Fibroblast of mammary gland (primary cell): Measurements from ENCODE around the gene CACNA2D1.

ENCODE experiments used
- DNase-seq: peaks from one replicate; pipeline ENCODE4 v3.0.0-alpha.2; 2010; ENCODE audit warnings: low read depth
- H3K4me3 ChIP-seq: 2 replicates; pipeline ENCODE4 v1.5.1; 2011; ENCODE audit warnings: low read depth, mild to moderate bottlenecking, low read length, moderate library complexity; ENCODE audit not compliant: control insufficient read depth
- TF ChIP-seq, protein P1 (sequence below): conservative IDR thresholded peaks from 2 replicates; pipeline ENCODE4 v1.5.1; 2011; ENCODE audit warnings: low read depth, low read length, inconsistent platforms; ENCODE audit not compliant: control insufficient read depth, insufficient read depth

The CACNA2D1 gene

DNA sequence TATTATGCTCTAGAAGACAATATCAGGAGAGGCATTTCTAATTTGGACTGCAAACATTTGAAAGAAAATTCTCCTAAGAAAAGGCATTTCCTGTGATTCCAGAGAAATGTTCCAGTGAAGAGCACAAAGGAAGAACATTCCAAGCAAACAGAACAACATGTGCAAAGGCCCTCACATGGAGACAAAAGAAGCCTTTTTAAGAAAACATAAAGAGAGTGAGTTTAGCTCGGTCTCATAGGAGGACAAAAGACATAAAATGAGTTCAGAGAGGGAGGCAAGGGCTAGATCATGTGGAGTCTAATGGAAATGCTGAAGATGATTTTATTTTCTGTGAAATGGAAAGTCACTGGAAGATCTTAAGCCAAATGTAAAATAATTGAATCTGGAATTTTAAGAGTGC lies 404.0 kb downstream of the CACNA2D1 start:
- TF ChIP-seq, protein P1, sequence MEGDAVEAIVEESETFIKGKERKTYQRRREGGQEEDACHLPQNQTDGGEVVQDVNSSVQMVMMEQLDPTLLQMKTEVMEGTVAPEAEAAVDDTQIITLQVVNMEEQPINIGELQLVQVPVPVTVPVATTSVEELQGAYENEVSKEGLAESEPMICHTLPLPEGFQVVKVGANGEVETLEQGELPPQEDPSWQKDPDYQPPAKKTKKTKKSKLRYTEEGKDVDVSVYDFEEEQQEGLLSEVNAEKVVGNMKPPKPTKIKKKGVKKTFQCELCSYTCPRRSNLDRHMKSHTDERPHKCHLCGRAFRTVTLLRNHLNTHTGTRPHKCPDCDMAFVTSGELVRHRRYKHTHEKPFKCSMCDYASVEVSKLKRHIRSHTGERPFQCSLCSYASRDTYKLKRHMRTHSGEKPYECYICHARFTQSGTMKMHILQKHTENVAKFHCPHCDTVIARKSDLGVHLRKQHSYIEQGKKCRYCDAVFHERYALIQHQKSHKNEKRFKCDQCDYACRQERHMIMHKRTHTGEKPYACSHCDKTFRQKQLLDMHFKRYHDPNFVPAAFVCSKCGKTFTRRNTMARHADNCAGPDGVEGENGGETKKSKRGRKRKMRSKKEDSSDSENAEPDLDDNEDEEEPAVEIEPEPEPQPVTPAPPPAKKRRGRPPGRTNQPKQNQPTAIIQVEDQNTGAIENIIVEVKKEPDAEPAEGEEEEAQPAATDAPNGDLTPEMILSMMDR: no peak
- no peak for DNase-seq
- no peak overlapping the region for H3K4me3 ChIP-seq

GRCh38 chr7:82036146-82036886 lies 407.3 kb downstream of the CACNA2D1 start:
- TF ChIP-seq, protein P1: no peak
- no peak overlapping the region for H3K4me3 ChIP-seq
- peak; percentile 89 for DNase-seq

DNA sequence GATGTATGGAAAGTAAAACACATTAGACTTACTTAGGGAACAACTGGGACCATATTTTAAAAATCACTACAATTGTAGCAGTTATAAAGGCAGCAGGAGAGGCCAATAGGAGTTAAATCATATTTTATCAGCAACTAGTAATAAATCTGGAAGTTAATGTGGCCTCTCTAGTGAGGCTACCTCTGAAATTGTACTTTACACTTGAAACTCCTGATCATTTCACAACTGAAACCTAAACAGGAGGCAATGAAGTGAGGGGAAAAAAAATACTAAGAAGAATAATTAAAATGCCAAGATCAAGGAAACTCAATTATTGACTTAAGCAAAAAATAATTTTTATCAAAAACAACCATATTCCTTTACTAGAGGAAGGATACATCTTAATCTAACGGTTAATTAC lies 408.1 kb downstream of the CACNA2D1 start:
- TF ChIP-seq, protein P1: no peak
- no peak for DNase-seq
- no peak overlapping the region for H3K4me3 ChIP-seq

GRCh38 chr7:82032901-82033300 lies 410.7 kb downstream of the CACNA2D1 start:
- no peak overlapping the region for H3K4me3 ChIP-seq
- no peak for DNase-seq
- TF ChIP-seq, protein P1: no peak

DNA sequence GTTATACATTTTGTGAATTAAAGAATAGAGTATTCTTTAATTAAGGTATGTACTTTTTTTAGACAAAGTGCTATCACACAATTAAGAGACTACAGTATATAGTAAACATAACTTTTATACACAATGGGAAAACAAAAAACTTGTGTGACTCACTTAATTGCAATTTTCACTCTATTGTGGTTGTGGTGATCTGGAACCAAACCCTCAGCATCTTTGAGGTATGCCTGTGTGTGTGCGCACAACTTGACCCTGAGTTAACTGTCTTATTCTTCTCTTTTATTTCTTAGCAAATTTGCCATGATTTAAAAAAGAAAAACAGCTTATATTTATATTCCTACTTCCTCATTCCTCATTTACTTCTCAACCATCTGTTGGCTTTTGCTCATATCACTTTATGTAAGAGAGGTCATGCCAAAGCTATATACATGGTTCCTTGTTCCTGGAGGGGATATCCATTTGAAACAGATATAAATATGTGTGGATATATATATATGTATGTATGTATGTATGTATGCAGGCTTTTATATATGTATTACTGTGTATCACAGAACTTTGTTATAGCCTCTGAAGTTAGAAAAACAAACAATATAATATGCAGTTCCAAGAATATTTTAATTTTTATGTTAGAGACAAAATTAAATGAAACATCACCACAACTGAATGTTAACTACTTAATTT lies 414.2 kb downstream of the CACNA2D1 start:
- TF ChIP-seq, protein P1: no peak
- DNase-seq: peak; percentile 17
- no peak overlapping the region for H3K4me3 ChIP-seq

- TF ChIP-seq, protein P1: no peak
- DNase-seq: no peak
- H3K4me3 ChIP-seq: no peak overlapping the region
These were observed 415.5 kb downstream of the CACNA2D1 start for GRCh38 chr7:82028097-82028496.
